Measurements from ENCODE around the gene LMX1B.

DNA sequence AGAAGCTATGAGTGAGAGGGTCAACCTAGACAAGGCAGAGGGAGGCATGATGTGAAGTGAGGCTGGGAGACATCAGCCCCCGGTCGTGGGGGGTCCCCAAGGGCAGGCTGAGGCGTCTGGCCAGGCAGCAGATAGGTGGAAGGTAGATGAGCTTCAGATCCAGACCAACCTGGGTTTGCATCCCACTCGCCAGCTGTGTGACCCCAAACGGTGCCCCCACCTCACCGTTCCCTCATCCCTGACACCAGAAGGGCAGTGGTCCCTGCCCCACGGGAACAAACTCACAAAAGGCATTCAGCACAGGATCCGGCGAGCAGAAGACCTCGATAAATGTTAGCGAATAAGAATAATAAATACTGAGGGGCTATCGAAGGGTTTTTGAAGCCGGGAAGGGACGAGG, 27.5 kb upstream of the LMX1B start:
- TF ChIP-seq, protein P1, sequence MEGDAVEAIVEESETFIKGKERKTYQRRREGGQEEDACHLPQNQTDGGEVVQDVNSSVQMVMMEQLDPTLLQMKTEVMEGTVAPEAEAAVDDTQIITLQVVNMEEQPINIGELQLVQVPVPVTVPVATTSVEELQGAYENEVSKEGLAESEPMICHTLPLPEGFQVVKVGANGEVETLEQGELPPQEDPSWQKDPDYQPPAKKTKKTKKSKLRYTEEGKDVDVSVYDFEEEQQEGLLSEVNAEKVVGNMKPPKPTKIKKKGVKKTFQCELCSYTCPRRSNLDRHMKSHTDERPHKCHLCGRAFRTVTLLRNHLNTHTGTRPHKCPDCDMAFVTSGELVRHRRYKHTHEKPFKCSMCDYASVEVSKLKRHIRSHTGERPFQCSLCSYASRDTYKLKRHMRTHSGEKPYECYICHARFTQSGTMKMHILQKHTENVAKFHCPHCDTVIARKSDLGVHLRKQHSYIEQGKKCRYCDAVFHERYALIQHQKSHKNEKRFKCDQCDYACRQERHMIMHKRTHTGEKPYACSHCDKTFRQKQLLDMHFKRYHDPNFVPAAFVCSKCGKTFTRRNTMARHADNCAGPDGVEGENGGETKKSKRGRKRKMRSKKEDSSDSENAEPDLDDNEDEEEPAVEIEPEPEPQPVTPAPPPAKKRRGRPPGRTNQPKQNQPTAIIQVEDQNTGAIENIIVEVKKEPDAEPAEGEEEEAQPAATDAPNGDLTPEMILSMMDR (IDR thresholded peaks at IDR 0.05), result no peak
- no peak for TF ChIP-seq ZFX (IDR thresholded peaks at IDR 0.05; ENCODE audit: borderline replicate concordance)
